Stomach (tissue), 4 donors: ENCODE measurements around the gene FRYL.

Experiments
- CTCF ChIP-seq, 7 experiments: fragments of 450-650 bp in 4 of 7; fragments of 200-600 bp in 3 of 7; sonication (generic) in 3 of 7; IDR thresholded peaks; one replicate each; pipeline ENCODE4 v1.5.1; 2016 to 2019; ENCODE audit warnings: antibody characterized with exemption in 7 of 7, control low read depth in 2 of 7, mild to moderate bottlenecking in 1 of 7
- EP300 ChIP-seq: sonication (generic); formaldehyde crosslinking; IDR thresholded peaks from one replicate; pipeline ENCODE4 v1.6.1; 2017; ENCODE audit warnings: antibody characterized with exemption
- POLR2A ChIP-seq, 4 donors: fragments of 450-650 bp; IDR thresholded peaks; one replicate each; pipeline ENCODE4 v1.6.1; 2016; ENCODE audit warnings: antibody characterized with exemption in 4 of 4, control low read depth in 2 of 4, mild to moderate bottlenecking in 1 of 4, moderate library complexity in 1 of 4
- POLR2AphosphoS5 ChIP-seq, 3 donors: sonication (generic); formaldehyde crosslinking; IDR thresholded peaks; one replicate each; pipeline ENCODE4 v1.6.1; 2016; ENCODE audit warnings: antibody characterized with exemption in 3 of 3

- no peak for TF ChIP-seq POLR2AphosphoS5 (IDR thresholded peaks at IDR 0.05)
- no peak for TF ChIP-seq POLR2A (IDR thresholded peaks at IDR 0.05)
- no peak for TF ChIP-seq CTCF (IDR thresholded peaks at IDR 0.05)
- TF ChIP-seq EP300: no peak
These were observed 7.5 kb downstream of the FRYL start for GRCh38 chr4:48772556-48772955.
